Superior temporal gyrus (tissue), 1 donor: ENCODE measurements around the gene PERM1.
"Not testable (repeated sequence)": the region's sequence is repeated elsewhere in the genome, so short reads cannot be mapped to it uniquely, and the experiment has no call there.

Source experiments
- DNase-seq: peaks from one replicate; pipeline ENCODE4 v3.0.0-alpha.2; 2016; ENCODE audit errors: extremely low spot score

The PERM1 gene

DNA sequence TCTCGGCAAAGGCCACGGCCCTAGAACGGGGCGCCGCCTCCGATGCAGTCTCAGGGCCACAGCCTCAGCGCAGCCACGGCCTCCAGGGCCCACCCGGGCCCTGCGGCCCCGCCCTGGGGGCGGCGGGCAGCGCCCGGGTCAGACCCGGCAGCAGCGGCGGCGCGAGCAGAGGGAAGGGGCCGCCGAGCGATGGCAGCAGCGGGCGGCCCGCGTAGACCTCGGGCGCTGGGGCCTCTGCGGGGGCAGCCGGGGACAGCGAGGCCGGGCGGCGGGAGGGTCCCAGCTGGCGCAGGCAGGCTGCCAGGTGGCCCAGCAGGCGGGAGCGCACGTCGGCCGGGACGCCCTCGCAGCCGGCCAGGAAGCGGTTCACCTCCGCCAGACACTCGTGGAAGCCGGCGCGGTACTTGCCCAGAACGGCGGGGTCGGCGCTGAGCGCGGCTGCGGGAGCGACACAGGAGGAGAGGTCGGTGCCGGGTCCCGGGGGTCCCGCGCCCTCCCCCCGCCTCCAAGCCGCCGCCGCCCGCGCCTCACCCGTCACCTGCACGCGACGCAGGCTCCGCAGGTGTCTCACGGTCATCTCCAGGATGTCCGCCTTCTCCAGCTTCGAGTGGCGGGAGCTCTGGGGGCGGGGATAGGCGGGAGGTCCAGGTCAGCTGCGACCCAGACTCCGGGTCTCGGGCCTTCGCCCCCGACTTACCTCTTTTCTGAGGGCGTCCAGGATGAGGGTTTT is 17.3 kb upstream of the PERM1 start:
- DNase-seq: no peak

GRCh38 chr1:998745-998994 is 16.8 kb upstream of the PERM1 start:
- DNase-seq: no peak

- no peak for DNase-seq
Measured at GRCh38 chr1:997993-998744, 16.3 kb upstream of the PERM1 start.

GRCh38 chr1:997713-997992 is 15.8 kb upstream of the PERM1 start:
- DNase-seq: no peak

DNA sequence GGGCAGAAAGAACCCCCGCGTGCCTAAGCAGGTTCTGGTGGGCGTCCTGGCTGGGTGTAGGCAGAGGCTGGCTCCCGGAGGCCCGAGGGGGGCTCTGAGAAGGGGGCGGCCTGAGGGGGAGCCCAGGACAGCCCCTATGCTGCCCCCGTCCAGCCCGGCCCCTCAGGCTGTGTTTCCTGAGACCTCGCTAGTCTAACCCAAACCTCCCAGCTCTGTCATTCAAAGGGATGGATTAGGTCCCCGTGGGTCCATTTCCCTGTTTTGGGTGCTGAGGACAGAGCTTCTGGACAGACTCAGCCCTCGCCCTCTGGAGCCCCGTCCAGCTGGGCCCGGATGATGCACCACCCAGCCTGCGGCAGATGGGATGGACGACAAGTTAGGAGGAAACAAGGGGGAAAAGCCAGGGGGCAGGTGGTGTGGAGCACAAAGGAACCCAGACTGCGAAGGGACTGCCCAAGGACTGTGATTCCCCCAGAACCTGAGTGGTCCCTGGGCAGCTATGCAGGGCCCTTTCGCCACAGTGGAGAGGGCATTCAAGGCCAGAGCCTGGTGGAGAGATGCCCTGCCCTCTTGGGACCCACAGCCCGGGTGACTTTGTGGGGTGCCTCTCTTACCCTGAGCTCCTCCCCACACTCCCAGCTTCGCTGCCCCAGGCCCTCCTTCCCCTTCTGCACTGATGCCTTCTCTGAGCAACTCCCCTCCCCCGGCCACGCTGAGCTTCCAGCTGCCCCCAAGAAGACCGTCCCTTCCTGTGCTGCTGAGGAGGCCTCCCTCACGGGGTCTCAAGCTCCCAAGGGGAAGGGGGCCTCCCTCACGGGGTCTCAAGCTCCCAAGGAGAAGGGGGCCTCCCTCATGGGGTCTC is 15.2 kb upstream of the PERM1 start:
- no peak for DNase-seq

DNA sequence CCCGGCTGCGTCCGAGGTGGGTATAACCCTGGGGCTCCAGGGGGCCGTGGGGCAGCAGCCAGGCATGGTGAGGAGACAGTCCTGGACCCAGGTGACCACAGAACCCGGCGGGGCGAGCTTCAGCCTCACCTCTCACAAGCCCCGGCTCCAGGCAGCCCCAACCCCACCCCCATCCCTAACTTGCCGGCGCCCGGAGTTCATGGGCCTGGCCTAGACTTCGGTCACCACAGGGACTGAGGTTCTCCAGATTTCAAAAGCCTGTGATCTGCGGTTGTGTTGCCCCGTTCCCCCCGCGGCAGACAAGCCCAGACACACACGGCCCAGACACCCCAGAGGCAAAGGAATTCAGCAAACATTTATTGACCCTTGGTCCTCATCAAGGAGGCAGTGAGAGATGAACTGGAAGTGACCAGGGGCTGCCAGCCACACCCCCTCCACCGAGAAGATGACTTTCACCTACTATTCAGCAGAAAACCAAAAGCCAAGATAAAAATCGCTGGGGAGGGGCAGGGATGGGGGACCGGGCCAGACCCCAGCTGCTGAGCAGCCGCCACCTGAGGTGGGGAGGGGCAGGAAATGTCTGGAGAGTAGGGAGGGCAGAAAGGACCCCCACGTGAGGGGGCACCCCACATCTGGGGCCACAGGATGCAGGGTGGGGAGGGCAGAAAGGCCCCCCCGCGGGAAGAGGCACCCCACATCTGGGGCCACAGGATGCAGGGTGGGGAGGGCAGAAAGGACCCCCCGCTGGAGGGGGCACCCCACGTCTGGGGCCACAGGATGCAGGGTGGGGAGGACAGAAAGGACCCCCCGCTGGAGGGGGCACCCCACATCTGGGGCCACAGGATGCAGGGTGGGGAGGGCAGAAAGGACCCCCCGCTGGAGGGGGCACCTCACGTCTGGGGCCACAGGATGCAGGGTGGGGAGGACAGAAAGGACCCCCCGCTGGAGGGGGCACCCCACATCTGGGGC is 14.1 kb upstream of the PERM1 start:
- no peak for DNase-seq

DNA sequence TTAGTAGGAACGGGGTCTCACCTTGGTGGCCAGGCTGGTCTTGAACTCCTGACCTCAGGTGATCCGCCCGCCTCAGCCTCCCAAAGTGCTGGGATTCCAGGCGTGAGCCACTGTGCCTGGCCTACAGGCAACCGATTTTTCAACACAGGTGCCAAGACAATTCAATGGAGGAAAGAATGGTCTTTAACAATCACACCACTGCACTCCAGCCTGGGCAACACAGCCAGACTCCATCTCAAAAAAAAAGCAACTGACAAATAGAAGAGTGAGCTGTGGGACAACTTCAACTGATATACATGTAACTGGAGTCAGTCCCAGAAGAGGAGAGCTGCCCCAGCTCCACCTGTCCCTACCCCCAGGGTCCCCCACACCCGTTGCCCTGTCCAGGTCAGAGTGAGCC is 12.7 kb upstream of the PERM1 start:
- not testable (repeated sequence) for DNase-seq

DNA sequence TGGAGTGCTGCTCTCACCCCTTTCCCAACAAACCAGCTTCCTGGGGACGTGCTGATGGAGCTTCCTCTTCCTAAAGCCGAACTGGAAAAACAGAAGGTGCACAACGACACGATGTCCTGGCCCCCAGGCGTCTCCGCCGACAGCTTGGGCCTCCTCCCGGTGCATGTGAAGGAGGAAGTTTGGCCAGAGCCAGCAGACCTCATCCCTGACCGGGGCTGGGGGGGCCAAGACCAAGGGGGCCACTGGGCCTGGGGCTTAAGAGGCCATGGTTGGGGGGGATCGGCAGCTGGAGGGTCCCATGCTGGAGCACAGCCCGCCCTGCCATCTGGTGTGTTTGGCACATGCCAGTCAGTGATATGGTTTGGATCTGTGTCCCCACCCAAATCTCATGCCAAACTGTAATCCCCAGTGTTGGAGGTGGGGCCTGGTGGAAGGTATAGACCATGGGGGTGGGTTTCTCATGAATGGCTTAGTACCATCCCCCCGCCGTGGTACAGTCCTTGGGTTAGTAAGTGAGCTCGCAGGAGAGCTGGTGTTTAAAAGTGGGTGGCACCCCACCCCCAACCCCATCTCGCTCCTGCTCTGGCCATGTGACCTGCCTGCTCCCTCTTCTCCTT is 11.6 kb upstream of the PERM1 start:
- no peak for DNase-seq

DNA sequence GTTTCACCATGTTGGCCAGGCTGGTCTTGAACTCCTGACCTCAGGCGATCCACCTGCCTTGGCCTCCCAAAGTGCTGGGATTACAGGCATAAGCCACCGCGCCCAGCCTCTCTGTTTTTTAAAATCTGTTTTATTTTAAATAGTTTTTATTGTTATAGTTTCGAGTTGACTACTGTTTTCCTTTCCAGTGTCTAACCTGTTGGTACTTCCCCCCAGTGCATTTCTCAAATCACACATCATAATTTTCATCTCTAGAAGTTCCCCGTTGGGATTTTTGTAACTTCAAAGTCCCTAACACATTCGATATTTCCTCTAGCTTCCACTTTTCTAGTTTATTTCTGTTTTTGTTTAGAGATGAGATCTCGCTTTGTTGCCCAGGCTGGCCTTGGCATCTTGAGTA is 10.5 kb upstream of the PERM1 start:
- DNase-seq: no peak

DNA sequence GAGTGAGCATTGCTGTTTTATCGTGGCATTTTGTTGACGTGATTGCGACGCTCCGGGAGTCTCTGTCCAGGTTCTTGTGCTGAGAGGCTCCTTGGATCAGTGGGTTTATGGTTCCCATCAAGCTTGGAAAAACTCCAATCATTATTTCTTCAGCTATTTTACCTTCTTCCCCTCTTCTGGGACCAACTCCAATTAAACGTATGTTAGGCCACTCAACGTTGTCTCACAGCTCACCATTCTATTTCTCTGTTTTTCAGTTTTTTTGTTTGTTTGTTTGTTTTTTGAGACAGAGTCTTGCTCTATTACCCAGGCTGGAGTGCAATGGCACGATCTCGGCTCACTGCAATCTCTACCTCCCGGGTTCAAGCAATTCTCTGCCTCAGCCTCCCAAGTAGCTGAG is 10.0 kb upstream of the PERM1 start:
- no peak for DNase-seq

DNA sequence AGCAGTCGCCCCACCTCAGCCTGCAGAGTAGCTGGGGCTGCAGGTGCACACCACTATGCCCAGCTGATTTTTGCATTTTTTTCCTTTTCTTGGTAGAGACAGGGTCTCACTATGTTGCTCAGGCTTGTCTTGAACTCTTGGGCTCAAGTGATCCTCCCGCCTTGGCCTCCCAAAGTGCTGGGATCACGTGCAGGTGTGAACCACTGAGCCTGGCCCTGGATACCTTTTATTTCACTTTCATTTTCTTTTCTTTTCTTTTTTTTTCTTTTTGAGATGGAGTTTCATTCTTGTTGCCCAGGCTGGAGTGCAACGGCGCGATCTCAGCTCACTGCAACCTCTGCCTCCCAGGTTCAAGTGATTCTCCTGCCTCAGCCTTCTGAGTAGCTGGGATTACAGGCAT is 9.4 kb upstream of the PERM1 start:
- DNase-seq: not testable (repeated sequence)

DNA sequence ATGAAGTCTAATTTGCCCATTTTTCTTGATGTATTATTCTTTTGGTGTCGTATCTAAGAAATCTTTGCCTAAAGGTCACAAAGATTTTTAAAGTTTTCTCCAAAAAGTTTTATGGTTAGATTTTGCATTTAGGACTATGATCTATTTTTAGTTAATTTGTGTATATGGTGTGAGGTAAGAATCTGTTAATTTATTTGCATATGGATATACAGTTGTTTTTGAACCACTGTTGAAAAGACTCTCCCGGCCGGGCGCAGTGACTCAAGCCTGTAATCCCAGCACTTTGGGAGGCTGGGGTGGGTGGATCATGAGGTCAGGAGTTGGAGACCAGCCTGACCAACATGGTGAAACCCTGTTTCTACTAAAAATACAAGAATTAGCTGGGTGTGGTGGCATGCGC is 6.2 kb upstream of the PERM1 start:
- not testable (repeated sequence) for DNase-seq

DNA sequence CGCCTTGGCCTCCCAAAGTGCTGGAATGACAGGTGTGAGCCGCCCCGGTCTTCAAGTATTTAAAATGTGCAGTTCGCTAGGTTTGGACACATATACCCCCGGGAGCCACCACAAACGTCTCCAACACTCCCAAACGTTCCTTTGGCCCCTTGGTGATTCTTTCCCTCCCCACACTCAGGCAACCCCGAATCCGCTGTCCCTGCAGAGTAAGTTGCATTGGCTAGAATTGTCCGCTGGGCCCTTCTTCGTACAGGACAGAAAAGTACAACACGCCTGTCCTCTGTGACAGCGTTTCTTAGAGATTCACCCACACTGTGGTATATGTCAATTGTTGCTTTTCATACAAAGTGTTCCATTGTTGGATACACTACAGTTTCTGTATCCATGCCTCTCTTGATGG is 3.2 kb upstream of the PERM1 start:
- no peak for DNase-seq

DNA sequence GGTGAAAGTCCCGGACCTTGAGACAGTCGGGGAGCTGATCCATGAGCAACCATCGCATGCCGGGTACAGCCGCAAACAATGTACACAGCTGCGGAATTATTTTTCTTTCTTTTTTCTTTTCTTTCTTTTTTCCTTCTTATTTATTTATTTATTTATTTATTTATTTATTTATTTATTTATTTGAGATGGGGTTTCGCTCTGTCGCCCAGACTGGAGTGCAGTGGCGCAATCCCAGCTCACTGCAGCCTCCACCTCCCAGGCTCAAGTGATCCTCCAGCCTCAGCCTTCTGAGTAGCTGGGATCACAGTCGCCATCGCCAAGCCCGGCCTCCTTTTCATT is 2.6 kb upstream of the PERM1 start:
- no peak for DNase-seq

- DNase-seq: peak; percentile 28
Measured at GRCh38 chr1:983798-984475, 2.0 kb upstream of the PERM1 start.

- DNase-seq: no peak
Measured at GRCh38 chr1:982765-983436, 1.0 kb upstream of the PERM1 start.

- DNase-seq: no peak
Measured at GRCh38 chr1:981491-981954, 370 bp downstream of the PERM1 start.

- no peak for DNase-seq
Measured at GRCh38 chr1:980602-981395, 1.1 kb downstream of the PERM1 start.

- DNase-seq: no peak
Measured at GRCh38 chr1:980137-980571, 1.7 kb downstream of the PERM1 start.

GRCh38 chr1:979744-980072 is 2.2 kb downstream of the PERM1 start:
- no peak for DNase-seq
